Lower leg skin (tissue), 4 donors: ENCODE data around the gene SLC35D1. TPM values are rescaled to one million over a fixed set of nuclear protein-coding genes. Genes with fewer than 3 reads are reported as not detected.

ENCODE experiments used
- DNase-seq, 2 donors: peaks; one replicate each; pipeline ENCODE4 v3.0.0-alpha.2; 2019; ENCODE audit warnings: low spot score in 2 of 2
- H3K4me3 ChIP-seq: fragments of 200-600 bp; sonication (generic); 2 replicates; pipeline ENCODE4 v1.5.1; 2017; ENCODE audit warnings: mild to moderate bottlenecking, low read depth; ENCODE audit not compliant: poor library complexity, severe bottlenecking
- POLR2A ChIP-seq, 2 donors: fragments of 450-650 bp; IDR thresholded peaks; one replicate each; pipeline ENCODE4 v1.6.1; 2016 to 2017; ENCODE audit warnings: antibody characterized with exemption in 2 of 2, mild to moderate bottlenecking in 1 of 2, moderate library complexity in 1 of 2
- WGBS, 2 donors: methylation state at CpG; one replicate each; pipeline ENCODE4 v1.1.5; 2018; 5-methylcytosine and 5-hydroxymethylcytosine counted together
- intact Hi-C: fragments of 100-400 bp; cut with DNase I; formaldehyde crosslinking; loops from one replicate; pipeline ENCODE4 v1.15.0; 2023; ENCODE audit warnings: low total_unique reads
- total RNA-seq, 4 donors: library from RNA; depleted of rRNA; stranded (reverse); fragments of >200 nt; gene quantifications; one replicate each; pipeline ENCODE4 v1.1.0, GENCODE V29; 2016
- TF ChIP-seq, protein P1 (sequence below), 3 donors: fragments of 450-650 bp; IDR thresholded peaks; one replicate each; pipeline ENCODE4 v1.5.1; 2016; ENCODE audit warnings: antibody characterized with exemption in 3 of 3, mild to moderate bottlenecking in 3 of 3, moderate library complexity in 2 of 3

Gene SLC35D1
- total RNA-seq, 4 donors from 2014 or later, result 11.4 to 13.6 (median 12.5) TPM

DNA sequence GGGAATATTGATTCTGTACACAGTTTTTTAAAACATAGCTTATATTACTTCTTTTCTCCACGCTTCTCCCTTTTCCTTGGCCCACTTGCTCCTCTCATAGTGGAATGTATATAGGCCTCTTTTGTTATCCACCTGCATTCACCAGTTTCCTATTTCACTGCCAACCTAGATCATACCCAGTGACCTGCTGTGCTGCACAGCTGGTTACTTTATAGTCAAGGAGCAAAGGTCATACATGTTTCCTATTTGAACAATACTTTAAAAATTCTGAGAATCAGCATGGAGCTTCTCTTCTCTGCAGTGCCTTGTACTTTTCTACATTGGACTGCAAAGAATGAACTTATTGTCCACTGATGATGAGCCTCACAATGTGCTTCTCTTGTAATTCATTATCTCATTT is 4.3 kb upstream of the SLC35D1 start:
- 83 to 87% methylated on average over 1 of the region's 1 CpG for WGBS, 2 donors

GRCh38 chr1:67053535-67053784 is 488 bp downstream of the SLC35D1 start:
- H3K4me3 ChIP-seq, result peak overlapping the region; percentile 81
- 0% methylated on average over 29 of the region's 34 CpGs; no CpG with 5 or more reads in 1 of the 2 donors for WGBS, 2 donors
- TF ChIP-seq POLR2A (IDR thresholded peaks at IDR 0.05), result no peak
- TF ChIP-seq, protein P1, sequence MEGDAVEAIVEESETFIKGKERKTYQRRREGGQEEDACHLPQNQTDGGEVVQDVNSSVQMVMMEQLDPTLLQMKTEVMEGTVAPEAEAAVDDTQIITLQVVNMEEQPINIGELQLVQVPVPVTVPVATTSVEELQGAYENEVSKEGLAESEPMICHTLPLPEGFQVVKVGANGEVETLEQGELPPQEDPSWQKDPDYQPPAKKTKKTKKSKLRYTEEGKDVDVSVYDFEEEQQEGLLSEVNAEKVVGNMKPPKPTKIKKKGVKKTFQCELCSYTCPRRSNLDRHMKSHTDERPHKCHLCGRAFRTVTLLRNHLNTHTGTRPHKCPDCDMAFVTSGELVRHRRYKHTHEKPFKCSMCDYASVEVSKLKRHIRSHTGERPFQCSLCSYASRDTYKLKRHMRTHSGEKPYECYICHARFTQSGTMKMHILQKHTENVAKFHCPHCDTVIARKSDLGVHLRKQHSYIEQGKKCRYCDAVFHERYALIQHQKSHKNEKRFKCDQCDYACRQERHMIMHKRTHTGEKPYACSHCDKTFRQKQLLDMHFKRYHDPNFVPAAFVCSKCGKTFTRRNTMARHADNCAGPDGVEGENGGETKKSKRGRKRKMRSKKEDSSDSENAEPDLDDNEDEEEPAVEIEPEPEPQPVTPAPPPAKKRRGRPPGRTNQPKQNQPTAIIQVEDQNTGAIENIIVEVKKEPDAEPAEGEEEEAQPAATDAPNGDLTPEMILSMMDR (IDR thresholded peaks at IDR 0.05), result no peak
- intact Hi-C loops, result no loop called here
- peak in 1 of 2 donors; percentile 91 for DNase-seq

More for the DNA sequence above, 4.3 kb upstream of the SLC35D1 start:
- TF ChIP-seq, protein P1 (IDR thresholded peaks at IDR 0.05), result no peak
- TF ChIP-seq POLR2A (IDR thresholded peaks at IDR 0.05), result no peak
- no peak overlapping the region for H3K4me3 ChIP-seq
- intact Hi-C loops, result no loop called here
- no peak for DNase-seq

- intact Hi-C loops, result no loop called here
- H3K4me3 ChIP-seq, result peak overlapping the region; percentile 81
- WGBS, 2 donors, result 2 to 3% methylated on average over 23 to 25 of the region's 25 CpGs
- TF ChIP-seq, protein P1 (IDR thresholded peaks at IDR 0.05), result no peak
- no peak for TF ChIP-seq POLR2A (IDR thresholded peaks at IDR 0.05)
- DNase-seq, result peak; percentile 45 to 89
Observed at GRCh38 chr1:67052741-67053534, 1.0 kb downstream of the SLC35D1 start.

DNA sequence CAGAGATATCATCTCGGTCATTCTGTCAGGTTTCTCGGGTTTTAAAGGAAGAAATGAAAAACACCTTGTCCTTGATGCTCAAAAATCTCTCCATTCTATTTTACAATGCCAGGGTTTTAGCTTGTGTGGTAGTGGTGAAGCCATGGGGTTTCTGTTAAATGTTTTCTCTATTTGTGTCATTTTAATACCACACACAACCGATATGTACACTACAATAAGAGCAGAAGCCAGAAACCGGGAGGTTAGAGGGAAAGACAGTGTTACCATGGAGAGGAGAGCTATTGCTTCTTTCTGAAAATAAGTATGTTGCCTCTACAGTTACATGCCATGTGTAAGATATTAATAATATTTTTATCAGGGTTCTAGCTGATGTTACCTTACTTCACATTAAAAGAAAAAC is 2.8 kb downstream of the SLC35D1 start:
- TF ChIP-seq POLR2A (IDR thresholded peaks at IDR 0.05), result no peak
- TF ChIP-seq, protein P1 (IDR thresholded peaks at IDR 0.05), result no peak
- intact Hi-C loops, result no loop called here
- 51 to 59% methylated on average over 4 of the region's 4 CpGs for WGBS, 2 donors

DNA sequence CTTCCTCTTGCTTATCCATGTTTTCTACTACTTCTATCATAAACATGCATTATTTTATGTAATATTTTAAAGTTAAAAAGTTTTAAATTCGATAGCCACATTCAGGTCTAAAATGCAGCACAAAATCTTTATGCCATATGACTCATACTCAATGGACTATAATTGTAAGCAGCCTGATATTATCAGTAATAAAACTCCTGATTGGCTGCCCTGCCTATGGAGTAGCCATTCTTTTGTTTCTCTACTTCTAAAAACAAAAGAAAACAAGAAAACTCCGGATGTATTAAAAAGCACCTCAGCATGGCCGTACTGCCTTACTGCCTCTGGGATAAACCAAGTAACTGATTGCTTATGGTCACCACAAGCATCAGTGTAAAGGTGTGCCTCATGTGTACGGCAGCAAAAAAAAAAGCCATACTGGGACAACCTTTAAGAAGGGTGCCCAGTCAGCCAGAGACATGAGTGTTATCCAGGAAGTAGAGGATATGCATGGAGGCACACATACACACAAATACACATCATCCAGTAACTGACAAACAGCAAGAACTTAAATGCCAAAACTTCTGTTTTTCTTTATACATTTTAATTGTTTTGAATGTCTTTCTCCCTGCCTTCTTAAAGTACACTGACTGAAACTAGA is 9.2 kb downstream of the SLC35D1 start:
- no peak for DNase-seq
- intact Hi-C loops, result no loop called here
- TF ChIP-seq POLR2A (IDR thresholded peaks at IDR 0.05), result no peak
- TF ChIP-seq, protein P1 (IDR thresholded peaks at IDR 0.05), result no peak
- H3K4me3 ChIP-seq, result no peak overlapping the region
- 88 to 92% methylated on average over 4 of the region's 4 CpGs for WGBS, 2 donors

More for the DNA sequence above, 2.8 kb downstream of the SLC35D1 start:
- H3K4me3 ChIP-seq, result no peak overlapping the region
- no peak for DNase-seq
